ENCODE data around the gene ZGPAT.
"Not testable (repeated sequence)": the region's sequence is repeated elsewhere in the genome, so short reads cannot be mapped to it uniquely, and the experiment has no call there.

Gene ZGPAT

DNA sequence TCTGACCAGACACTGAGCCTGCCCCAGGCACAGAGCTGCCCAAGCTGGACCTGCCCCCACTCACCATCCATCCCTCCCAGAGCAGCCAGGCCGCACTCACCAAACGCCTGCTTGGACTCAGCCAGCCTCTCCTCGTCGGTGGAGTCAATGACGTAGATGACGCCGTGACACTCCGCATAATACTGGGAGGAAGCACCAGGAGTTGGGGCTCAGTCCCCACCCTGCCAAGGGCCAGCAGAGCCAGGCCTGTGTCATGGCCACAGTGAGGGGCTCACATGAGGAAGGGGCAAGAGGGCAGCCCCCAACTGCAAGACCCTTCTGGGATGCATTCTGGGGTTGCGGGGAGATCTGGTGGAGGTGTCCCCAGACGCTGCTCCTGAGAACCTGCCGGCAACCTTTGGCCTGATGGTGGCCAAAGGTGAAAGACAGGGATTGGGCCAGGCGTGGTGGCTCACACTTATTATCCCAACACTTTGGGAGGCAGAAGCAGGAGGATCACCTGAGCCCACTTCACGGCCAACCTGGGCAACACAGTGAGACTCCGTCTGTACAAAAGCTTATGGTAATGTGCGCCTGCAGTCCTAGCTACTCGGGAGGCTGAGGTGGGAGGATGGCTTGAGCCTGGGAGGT is 5.7 kb upstream of the ZGPAT start:
- FAIRE-seq (no peak), DNase-seq (ENCODE audit: extremely low spot score, insufficient read length, low read depth) (no peak)

DNA sequence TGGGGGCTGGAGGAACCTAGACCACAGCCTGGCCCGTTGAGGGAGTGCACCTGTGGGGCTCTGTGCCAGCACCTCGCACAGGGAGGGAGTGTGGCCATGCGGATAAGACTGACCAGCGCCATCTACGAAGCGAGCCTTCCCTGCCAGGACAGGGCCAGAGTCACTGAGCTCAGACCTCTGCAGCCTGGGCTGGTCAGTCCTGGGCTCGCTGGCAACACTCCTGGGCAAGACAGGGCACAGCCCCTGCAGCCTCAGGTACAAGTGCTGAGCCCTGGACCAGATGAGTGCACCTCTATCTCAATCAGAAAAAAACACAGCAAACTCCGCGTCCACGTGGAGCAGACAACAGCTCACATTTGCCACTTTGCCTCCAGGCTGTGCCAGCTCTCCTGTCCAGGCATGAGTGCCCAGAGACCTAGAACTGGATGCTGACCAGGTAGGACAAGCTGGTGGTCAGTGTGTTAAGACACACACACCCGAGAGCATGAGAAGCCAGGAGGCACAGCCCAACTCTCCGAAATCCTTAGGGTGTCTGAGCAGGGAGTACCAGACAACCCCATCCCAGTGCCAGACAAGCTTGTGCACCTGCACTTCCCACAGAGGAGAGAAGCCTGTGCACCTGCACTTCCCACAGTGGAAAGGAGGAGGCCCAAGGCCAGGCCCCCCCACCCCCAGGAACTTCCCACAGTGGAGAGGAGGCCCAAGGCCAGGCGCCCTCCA is 4.9 kb upstream of the ZGPAT start:
- DNase-seq (ENCODE audit: extremely low spot score, insufficient read length, low read depth) (no peak), FAIRE-seq (no peak)

DNA sequence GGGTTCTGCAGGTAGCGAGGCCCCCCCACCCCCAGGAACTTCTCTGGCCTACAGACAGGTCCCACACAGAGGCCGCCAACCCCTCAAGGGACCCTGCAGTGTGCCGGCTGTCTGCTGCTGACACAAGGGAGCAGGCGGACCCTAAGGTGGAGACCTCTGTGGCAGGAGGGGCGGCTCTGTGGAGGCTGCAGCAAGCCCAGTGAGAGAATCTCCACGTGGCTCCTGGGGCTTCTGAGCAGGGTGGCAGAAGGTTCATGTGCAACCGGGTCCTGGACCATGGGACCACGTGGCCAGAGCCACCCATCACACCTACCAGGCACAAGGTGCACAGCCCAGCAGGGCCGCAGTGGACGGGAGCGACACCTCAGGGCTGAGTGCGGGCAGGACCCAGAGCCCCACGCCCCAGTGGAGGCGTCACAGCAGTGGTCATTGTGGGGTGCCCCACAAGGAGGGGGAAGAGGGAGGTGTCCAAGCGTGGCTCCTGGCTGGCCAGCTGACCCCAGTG is 4.3 kb upstream of the ZGPAT start:
- DNase-seq (ENCODE audit: extremely low spot score, insufficient read length, low read depth) (no peak), FAIRE-seq (no peak)

DNA sequence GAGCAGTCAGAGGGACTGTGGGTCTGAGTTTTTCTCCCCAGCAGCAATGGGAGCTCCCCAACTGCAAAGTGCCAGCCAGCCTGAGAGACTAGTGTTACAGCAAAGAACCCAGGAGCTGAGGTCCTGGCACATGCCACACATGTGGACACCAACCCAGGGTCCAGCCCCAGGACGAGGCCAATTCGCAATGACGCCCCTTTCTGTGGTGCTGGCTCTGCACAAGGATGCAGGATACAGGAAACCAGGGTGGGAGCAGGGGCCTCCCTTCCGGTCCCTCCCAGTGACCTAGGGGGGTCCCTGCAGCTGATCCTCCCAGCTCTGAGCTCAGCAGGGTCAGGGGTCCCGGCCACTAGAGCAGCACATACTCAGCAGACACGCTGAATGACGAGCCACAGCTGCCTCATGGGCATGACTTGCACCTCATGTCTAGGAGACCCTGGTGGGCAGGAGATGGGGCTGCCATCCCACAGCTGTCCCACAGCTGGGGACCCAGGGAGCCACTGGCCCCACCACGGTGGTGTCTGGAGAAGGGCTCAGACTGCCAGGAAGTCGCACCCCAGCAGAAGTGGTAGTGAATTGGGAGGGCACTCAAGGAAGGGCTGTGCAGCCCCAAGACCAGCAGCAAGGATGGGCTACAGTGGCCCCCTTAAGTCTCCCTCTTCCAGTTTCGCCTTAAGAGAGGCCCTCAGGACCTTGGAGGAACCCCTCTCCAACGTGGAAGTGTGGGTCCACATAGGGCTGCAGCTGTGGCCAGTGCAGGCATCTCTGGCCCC is 3.7 kb upstream of the ZGPAT start:
- FAIRE-seq: no peak
- DNase-seq (ENCODE audit: extremely low spot score, insufficient read length, low read depth): no peak

DNA sequence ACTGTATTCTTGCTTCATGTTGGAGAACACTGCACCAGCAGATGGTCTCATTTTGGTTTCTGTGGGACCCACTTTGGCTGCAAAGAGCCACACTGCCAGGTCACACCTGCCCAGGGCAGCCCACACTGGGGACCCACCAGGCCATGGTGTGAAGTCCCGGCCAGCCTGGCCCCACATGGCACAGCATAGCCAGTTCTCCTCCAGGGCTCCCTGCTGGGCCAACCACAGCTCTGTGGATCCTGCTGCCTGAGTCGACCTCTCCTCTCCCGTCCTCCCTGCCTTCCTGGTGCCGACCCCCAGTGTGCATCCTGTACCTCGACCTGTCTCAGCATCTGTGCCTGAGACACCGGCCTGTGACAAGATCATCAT is 3.1 kb upstream of the ZGPAT start:
- DNase-seq (ENCODE audit: extremely low spot score, insufficient read length, low read depth) (no peak), FAIRE-seq (no peak)

DNA sequence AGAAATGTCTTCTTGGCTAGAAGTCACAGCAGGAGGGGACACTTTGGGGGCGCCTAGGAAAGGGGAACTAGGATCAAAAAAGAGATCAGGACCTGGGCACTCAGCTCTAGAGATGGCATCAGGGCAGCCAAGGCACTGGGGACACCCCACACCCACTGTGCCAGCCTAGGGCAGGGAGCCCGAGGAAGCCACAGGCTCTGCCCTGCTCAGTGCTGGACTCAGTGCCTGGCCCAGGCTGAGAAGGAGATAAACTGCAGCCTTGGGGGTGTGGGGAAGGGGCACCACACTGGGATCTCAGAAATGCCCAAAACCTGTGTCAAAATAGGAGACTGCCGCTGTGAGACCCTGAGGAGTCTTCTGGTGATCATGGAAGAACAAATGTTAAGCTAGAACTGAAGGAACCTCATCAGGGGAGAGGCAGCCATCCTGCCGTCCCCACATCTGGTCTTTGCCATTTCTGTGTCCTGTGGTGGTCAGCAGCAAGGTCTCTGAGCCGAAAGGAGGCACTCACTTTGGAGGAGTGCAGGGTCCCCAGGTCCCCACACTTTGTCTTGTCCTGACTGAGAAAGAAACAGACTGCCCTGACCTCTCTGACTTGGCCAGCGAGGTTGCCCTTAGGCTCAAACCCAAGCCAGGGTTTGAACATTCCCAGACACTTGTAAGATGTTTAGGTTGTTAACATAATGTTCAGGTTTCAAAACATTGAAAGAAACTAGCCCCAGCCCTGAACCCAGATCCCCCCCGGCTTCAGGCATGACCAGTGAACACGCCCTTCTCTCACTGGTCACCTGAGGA is 2.4 kb upstream of the ZGPAT start:
- no peak for DNase-seq (ENCODE audit: extremely low spot score, insufficient read length, low read depth)

DNA sequence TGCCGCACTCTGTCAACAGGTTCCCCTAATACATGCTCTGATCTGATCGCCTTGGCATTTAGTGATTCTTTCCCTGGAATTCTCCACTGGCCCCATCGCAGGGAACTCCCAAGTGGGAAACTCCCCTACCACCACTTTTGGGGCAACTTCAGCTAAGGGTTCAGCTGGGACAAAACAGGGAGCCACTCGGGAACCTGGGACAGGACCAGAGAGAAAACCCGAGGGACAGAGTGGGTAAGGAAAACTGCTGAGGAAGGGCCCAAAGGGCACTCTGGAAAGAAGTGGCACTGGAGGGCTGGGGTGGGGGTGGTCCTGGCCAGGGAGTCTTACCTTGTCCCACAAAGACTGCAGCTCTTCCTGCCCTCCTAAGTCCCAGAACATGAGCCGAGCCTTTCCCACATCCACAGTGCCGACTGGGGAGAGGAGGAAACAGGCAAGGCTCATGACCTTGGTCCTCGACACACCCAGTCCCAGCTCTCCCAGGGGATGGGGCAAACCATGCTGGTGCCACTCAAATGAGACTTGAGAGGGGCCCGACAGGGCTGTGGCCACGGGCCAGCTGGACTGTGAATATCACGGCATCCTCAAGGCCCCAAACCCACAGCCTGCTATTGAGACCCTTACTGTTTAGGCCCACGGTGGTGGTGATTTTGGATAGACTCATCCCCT is 1.7 kb upstream of the ZGPAT start:
- no peak for FAIRE-seq
- no peak for DNase-seq (ENCODE audit: extremely low spot score, insufficient read length, low read depth)

More for the DNA sequence above, 2.4 kb upstream of the ZGPAT start:
- FAIRE-seq: no peak

DNA sequence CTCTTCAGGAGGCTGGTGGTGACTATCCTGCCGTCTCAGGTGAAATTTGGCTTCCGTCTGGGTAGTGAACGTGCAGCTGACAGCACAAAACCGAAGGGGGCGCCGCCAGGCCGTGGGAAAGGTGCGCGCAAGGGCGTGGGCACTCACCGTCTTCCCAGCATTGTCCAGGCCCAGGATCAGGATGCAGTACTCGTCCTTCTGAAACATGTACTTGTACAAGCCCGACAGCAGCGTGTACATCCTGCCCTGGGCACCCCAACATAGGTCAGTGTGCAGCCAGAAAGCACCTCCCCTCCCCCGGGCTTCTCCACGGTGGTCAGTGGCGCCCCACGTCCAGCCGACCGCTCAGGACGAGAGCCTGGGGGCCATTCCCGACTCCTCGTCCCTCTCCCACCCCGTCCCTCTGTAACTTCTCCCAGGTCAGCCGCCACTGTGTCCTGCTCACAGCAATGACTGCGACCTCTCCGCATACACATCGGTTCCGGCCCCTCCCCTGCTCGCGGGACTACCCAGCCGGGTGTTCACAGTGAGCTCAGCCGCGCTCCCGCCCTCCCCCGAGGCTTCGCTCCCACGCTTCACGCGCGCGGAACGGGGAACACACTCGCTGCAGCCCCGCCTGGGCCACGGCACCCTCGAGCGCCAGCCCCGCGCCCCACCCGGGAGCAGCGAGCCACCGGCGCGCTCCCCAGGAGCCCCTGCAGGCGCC is 834 bp upstream of the ZGPAT start:
- peak; percentile 72 for FAIRE-seq
- no peak for DNase-seq (ENCODE audit: extremely low spot score, insufficient read length, low read depth)

DNA sequence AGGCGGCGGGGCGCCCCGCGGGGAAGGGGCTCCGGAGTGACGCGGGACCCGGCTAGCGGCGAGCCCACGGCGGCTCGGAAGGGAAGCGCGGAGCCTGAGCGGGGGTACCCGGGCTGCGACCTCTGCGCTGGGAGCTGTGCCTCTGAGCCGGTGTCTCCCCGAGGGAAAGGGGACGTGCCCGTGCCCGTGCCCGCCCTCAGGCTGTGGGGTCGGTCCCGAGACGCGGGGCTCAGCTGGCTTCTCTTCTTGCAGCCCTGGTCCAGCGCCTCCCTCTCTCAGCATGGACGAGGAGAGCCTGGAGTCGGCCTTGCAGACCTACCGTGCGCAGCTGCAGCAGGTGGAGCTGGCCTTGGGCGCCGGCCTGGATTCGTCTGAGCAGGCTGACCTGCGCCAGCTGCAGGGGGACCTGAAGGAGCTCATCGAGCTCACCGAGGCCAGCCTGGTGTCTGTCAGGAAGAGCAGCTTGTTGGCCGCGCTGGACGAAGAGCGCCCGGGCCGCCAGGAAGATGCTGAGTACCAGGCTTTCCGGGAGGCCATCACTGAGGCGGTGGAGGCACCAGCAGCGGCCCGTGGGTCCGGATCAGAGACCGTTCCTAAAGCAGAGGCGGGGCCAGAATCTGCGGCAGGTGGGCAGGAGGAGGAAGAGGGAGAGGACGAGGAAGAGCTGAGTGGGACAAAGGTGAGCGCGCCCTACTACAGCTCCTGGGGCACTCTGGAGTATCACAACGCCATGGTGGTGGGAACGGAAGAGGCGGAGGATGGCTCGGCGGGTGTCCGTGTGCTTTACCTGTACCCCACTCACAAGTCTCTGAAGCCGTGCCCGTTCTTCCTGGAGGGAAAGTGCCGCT is 686 bp downstream of the ZGPAT start:
- no peak for FAIRE-seq
- no peak for DNase-seq (ENCODE audit: extremely low spot score, insufficient read length, low read depth)

DNA sequence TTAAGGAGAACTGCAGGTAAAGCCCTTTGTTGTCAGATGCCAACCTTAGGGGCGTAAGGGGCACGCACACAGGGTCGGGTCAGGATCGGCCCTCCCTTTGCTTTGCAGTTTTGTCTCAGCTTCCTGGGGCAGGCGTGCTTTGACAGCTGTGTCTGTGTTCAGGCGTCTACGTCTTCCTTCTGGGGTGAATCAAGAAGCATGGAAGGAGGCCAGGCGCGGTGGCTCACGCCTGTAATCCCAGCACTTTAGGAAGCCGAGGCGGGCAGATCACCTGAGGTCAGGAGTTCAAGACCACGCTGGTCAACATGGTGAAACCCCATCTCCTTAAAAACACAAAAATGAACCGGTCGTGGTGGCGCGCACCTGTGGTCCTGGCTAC is 1.3 kb downstream of the ZGPAT start:
- no peak for FAIRE-seq
- DNase-seq (ENCODE audit: extremely low spot score, insufficient read length, low read depth): no peak

DNA sequence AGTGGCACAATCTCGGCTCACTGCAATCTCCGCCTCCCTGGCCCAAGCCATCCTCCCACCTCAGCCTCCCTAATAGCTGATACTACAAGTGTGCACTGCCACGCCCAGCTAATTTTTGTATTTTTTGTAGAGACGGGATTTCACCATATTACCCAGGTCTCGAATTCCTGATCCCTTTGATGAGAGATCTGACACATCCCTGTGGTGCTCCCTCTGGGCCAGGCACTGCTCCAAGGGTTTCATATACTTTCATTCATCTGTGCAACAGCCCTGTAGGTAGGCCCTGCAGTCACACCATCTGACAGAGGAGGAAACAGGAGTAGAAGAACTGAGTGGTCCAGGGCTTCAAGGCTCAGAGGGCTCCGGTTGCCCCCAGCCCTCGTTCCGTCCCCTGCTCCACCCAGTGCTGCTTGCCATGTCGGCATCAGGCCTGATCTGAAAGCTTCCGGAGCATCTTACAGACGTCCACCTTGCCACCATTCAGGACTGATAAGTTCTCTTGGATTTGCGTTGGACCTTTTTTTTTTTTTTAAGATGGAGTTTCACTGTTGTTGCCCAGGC is 3.3 kb downstream of the ZGPAT start:
- DNase-seq (ENCODE audit: extremely low spot score, insufficient read length, low read depth): no peak
- FAIRE-seq: no peak

DNA sequence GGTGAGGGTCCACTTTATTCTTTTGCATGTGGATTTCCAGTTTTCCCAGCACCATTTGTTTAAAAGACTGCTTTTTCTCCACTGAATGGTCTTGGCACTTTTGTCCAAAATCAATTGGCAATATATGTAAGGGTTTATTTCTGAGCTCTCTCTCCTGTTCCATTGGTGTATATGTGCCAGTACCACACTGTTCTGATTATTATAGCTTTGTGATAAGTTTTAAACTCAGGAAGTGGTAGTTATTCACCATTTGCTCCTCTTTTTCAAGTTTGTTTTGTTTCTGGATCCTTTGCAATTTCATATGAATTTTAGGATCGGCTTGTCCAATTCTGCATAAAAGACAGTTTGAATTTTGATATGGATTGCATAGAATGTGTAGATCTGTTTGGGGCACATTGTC is 4.4 kb downstream of the ZGPAT start:
- no peak for FAIRE-seq
- DNase-seq (ENCODE audit: extremely low spot score, insufficient read length, low read depth): no peak

DNA sequence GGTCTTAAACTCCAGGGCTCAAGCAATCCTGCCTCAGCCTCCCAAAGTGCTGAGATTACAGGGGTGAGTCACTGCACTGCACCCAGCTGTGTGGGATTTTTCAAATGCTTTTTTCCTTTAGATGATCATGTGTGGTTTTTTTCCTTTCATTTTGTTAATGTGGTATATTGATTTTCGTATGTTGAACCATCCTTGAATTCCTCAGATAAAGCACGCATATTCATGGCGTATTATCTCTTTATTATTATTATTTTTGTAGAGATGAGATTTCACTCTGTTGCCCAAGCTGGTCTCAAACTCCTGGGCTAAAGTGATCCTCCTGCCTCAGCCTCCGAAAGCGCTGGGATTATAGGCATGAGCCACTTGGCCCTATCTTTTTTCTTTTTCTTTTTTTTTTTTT is 7.0 kb downstream of the ZGPAT start:
- FAIRE-seq (no peak), DNase-seq (ENCODE audit: extremely low spot score, insufficient read length, low read depth) (no peak)

DNA sequence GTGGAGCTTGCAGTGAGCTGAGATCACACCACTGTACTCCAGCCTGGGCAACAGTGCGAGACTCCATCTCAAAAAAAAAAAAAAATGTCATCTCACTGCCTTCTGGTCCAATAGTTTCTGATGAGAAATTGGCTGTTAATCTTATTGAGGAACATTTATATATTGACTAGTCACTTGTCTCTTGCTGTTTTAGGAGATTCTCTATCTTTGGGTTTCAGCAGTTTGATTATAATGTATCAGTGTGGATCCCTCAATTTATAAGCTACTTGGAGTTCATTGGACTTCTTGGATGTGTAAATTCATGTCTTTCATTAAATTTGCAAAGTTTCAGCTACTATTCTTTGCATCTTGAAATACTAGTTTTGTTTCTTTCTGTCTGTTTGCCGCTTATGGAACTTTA is 11.2 kb downstream of the ZGPAT start:
- DNase-seq (ENCODE audit: extremely low spot score, insufficient read length, low read depth) (no peak), FAIRE-seq (no peak)

DNA sequence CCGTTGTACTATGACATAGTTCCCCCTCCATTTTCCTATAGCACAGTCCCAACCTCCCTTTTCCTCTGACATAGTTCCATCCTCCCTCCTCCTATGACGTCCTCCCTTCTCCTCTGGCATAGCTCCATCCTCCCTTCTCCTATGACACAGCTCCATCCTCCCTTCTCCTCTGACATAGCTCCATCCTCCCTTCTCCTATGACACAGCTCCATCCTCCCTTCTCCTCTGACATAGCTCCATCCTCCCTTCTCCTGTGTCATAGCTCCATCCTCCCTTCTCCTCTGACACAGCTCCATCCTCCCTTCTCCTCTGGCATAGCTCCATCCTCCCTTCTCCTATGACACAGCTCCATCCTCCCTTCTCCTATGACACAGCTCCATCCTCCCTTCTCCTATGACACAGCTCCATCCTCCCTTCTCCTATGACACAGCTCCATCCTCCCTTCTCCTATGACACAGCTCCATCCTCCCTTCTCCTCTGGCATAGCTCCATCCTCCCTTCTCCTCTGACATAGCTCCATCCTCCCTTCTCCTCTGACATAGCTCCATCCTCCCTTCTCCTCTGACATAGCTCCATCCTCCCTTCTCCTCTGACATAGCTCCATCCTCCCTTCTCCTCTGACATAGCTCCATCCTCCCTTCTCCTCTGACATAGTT is 15.3 kb downstream of the ZGPAT start:
- DNase-seq (ENCODE audit: extremely low spot score, insufficient read length, low read depth); FAIRE-seq: not testable (repeated sequence)

DNA sequence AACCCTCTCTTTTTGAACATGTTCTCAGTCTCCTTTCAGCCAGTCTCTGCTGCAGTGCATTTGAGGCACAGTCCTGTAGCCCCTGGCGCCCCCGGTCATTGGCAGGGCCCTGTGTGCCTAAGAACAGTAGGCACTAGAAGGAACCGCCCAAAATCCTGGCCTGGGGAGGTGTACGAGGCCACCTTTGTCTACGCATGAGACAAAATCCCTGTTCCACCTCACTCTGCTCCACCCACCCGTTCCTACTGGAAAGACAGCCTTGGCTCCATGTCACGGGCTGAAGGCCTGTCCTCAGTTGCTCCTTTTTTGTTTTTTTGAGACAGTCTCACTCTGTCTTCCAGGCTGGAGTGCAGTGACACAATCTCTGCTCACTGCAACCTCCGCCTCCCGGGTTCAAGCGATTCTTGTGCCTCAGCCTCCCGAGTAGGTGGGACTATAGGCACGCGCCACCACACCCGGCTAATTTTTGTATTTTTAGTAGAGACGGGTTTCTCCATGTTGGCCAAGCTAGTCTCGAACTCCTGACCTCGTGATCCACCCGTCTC is 22.4 kb downstream of the ZGPAT start:
- FAIRE-seq; DNase-seq (ENCODE audit: extremely low spot score, insufficient read length, low read depth): not testable (repeated sequence)

DNA sequence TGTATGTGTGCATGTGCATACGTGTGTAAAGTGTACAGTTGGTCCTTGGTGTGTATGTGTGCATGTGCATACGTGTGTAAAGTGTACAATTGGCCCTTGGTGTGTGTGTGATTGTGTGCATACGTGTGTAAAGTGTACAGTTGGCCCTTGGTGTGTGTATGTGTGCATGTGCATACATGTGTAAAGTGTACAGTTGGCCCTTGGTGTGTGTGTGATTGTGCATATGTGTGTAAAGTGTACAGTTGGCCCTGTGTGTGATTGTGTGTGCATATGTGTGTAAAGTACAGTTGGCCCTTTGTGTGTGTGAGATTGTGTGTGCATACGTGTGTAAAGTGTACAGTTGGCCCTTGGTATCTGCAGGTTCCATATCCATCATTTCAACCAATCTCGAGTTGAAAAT is 23.6 kb downstream of the ZGPAT start:
- DNase-seq (ENCODE audit: extremely low spot score, insufficient read length, low read depth) (no peak), FAIRE-seq (peak; percentile 52)

Data from GM18507 (cell line).